ENCODE results near the gene SMAD6. TPM values are rescaled to one million over a fixed set of nuclear protein-coding genes. Genes with fewer than 3 reads are reported as not detected.

The SMAD6 gene
- total and polyA plus RNA-seq, 12 donors: 1.9 to 31.9 (median 7.4) TPM

DNA sequence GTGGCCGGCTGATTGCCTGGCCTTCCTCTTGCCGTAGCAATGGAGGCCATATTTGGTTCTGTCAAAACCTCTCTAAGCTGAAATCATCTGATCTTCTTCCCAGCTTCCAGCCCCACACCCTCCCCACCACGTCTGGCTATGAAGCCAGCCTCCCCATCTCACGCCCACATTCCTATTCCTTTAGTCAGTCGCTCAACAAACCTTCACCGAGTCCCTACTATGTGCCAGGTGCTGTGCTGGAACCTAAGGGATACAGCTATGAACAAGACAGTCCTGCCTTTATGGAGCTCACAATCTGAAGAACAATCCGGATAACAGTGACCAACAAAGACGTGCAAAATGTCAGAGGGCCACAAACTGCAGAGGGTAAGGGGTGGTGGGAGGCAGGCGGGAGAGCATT lies 31.9 kb upstream of the SMAD6 start:
- WGBS, 4 donors: 67 to 75% (median 75%) methylated on average over 8 to 9 of the region's 9 CpGs
- Histone ChIP-seq H3K9me3 (replicated peaks in 1 of 3) (no peaks in the 10 kb centered on the region), H3K36me3 (replicated peaks in 1 of 2) (no peaks in the 10 kb centered on the region), H3K27me3 (no peaks in the 10 kb centered on the region), H3K4me1 (replicated peaks in 1 of 2) (no peaks in the 10 kb centered on the region), H3K4me3 (no peak overlapping the region), H3K27ac (no peak overlapping the region)
- no peak for DNase-seq
- intact Hi-C loops (cut with DNase I): no loop called here
- TF ChIP-seq, protein P1, sequence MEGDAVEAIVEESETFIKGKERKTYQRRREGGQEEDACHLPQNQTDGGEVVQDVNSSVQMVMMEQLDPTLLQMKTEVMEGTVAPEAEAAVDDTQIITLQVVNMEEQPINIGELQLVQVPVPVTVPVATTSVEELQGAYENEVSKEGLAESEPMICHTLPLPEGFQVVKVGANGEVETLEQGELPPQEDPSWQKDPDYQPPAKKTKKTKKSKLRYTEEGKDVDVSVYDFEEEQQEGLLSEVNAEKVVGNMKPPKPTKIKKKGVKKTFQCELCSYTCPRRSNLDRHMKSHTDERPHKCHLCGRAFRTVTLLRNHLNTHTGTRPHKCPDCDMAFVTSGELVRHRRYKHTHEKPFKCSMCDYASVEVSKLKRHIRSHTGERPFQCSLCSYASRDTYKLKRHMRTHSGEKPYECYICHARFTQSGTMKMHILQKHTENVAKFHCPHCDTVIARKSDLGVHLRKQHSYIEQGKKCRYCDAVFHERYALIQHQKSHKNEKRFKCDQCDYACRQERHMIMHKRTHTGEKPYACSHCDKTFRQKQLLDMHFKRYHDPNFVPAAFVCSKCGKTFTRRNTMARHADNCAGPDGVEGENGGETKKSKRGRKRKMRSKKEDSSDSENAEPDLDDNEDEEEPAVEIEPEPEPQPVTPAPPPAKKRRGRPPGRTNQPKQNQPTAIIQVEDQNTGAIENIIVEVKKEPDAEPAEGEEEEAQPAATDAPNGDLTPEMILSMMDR (IDR thresholded peaks at IDR 0.05): no peak
- TF ChIP-seq POLR2A (IDR thresholded peaks at IDR 0.05): no peak

DNA sequence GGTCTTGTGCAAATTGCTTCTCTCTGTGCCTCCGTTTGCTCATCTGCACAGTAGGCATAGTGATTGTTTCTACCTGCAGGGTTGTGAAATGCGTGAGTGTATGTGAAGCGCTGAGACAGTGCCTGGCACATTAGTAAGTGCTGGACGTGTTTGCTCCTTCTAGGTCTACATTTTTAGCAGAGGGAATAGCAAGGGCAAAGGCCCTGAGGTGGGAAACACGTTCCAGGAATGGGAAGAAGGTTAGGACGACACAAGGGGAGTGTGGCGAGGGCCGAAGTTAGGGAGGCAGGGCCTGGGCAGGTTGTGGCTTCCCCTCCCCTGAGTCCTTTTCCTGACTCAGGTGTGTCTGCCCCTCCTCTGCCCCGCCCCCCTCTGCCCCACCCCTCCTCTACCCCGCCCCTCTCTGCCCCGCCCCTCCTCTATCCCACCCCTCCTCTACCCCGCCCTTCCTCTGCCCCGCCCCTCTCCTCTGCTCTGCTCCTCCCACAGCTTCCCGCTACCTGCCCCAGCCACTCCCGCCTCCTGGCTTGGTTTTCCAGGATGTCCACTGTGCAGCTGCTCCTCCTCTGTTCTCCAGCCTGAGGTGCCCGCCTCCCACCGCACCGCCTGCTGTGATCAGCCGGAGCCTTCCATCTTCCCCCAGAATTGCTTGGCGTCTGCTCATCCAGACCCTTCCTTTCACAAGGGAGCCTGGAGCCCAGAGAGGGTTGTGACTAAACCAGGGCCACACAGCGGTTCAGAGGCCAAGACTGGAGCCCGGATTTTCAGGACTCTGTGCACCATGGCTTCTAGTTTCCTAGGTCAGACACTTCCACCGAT lies 31.1 kb upstream of the SMAD6 start:
- H3K27me3 ChIP-seq: no peaks in the 10 kb centered on the region
- H3K4me3 ChIP-seq: no peak overlapping the region
- H3K4me1 ChIP-seq (replicated peaks in 1 of 2): no peaks in the 10 kb centered on the region
- H3K9me3 ChIP-seq (replicated peaks in 1 of 3): no peaks in the 10 kb centered on the region
- no peak for TF ChIP-seq POLR2A (IDR thresholded peaks at IDR 0.05)
- TF ChIP-seq, protein P1 (IDR thresholded peaks at IDR 0.05): no peak
- intact Hi-C loops (cut with DNase I): no loop called here
- no peak for DNase-seq
- WGBS, 4 donors: 78 to 84% (median 79%) methylated on average over 17 to 21 of the region's 23 CpGs
- no peak overlapping the region for H3K27ac ChIP-seq
- H3K36me3 ChIP-seq (replicated peaks in 1 of 2): no peaks in the 10 kb centered on the region

DNA sequence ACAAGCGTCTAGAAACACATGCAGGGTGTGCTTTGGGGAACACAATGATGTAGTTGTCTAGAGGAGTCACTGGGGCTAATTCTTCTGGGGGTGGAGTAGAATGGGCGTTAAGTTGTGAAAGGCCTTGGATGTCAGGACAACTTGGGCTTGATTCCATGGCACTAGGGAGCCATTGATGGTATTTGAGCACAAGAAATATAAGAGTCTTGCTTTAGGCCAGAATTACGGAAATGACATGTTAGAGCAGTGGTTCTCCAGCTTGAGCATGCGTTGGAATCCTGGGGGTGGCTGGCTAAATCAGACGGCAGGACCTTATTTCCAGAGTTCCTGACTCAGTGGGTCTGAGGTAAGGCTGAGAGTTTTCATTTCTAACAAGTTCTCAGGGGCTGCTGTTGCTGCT lies 29.2 kb upstream of the SMAD6 start:
- WGBS, 4 donors: 63 to 78% (median 71%) methylated on average over 5 of the region's 5 CpGs
- intact Hi-C loops (cut with DNase I): no loop called here

More for the DNA sequence above, 29.2 kb upstream of the SMAD6 start:
- no peak overlapping the region for H3K27ac ChIP-seq
- H3K27me3 ChIP-seq: no peaks in the 10 kb centered on the region
- no peaks in the 10 kb centered on the region for H3K36me3 ChIP-seq (replicated peaks in 1 of 2)
- no peak for DNase-seq
- no peaks in the 10 kb centered on the region for H3K9me3 ChIP-seq (replicated peaks in 1 of 3)
- H3K4me3 ChIP-seq: no peak overlapping the region
- H3K4me1 ChIP-seq (replicated peaks in 1 of 2): no peaks in the 10 kb centered on the region
- no peak for TF ChIP-seq POLR2A (IDR thresholded peaks at IDR 0.05)
- TF ChIP-seq, protein P1 (IDR thresholded peaks at IDR 0.05): no peak
